Body of pancreas (tissue), 4 donors: ENCODE measurements around the gene PPT2.

Source experiments
- POLR2A ChIP-seq, 3 donors: fragments of 450-650 bp; IDR thresholded peaks; one replicate each; pipeline ENCODE4 v1.6.1; 2016; ENCODE audit warnings: antibody characterized with exemption in 3 of 3, mild to moderate bottlenecking in 2 of 3
- TF ChIP-seq, protein P1 (sequence below), 7 experiments: fragments of 450-650 bp in 4 of 7; fragments of 200-600 bp in 3 of 7; sonication (generic) in 3 of 7; IDR thresholded peaks; one replicate each; pipeline ENCODE4 v1.5.1; 2016 to 2019; ENCODE audit warnings: antibody characterized with exemption in 7 of 7

DNA sequence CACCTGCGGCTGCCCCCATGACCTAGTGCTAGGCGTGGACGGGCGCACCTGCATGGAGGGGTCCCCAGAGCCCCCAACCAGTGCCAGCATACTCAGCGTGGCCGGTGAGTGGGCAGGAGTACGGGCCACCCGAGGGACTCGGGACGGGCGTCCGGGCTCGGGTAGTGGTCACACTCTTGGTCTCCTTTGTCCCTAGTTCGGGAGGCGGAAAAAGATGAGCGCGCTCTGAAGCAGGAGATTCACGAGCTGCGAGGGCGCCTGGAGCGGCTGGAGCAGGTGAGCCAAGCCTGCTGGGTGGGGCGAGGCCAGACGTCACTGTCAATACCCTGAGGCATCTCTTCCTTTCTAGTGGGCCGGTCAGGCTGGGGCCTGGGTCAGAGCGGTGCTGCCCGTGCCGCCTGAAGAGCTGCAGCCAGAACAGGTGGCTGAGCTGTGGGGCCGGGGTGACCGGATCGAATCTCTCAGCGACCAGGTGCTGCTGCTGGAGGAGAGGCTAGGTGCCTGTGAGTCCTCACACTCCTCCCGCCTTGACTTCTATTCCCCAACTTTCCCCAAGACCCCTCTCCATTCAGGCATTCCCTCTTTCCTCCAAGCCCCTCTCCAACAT lies 13.3 kb downstream of the PPT2 start:
- TF ChIP-seq, protein P1, sequence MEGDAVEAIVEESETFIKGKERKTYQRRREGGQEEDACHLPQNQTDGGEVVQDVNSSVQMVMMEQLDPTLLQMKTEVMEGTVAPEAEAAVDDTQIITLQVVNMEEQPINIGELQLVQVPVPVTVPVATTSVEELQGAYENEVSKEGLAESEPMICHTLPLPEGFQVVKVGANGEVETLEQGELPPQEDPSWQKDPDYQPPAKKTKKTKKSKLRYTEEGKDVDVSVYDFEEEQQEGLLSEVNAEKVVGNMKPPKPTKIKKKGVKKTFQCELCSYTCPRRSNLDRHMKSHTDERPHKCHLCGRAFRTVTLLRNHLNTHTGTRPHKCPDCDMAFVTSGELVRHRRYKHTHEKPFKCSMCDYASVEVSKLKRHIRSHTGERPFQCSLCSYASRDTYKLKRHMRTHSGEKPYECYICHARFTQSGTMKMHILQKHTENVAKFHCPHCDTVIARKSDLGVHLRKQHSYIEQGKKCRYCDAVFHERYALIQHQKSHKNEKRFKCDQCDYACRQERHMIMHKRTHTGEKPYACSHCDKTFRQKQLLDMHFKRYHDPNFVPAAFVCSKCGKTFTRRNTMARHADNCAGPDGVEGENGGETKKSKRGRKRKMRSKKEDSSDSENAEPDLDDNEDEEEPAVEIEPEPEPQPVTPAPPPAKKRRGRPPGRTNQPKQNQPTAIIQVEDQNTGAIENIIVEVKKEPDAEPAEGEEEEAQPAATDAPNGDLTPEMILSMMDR (IDR thresholded peaks at IDR 0.05), result no peak
- no peak for TF ChIP-seq POLR2A (IDR thresholded peaks at IDR 0.05)
